AG09309 (cell line): Measurements from ENCODE around the gene PPP2R2D.
A peak's percentile ranks its signal among the peaks of the same experiment; 100 is the strongest.

Source experiments
- DNase-seq: peaks from one replicate; pipeline ENCODE4 v3.0.0-alpha.2; 2010; ENCODE audit warnings: low read depth
- H3K4me3 ChIP-seq: 2 replicates; pipeline ENCODE4 v1.5.1; 2011; ENCODE audit warnings: mild to moderate bottlenecking, low read depth, low read length, moderate library complexity; ENCODE audit not compliant: control insufficient read depth
- CTCF ChIP-seq: IDR thresholded peaks from 2 replicates; pipeline ENCODE4 v1.5.1; 2011; ENCODE audit warnings: mild to moderate bottlenecking, low read depth, low read length, inconsistent platforms; ENCODE audit not compliant: insufficient read depth, control insufficient read depth; ENCODE audit errors: missing control alignments

Gene PPP2R2D

DNA sequence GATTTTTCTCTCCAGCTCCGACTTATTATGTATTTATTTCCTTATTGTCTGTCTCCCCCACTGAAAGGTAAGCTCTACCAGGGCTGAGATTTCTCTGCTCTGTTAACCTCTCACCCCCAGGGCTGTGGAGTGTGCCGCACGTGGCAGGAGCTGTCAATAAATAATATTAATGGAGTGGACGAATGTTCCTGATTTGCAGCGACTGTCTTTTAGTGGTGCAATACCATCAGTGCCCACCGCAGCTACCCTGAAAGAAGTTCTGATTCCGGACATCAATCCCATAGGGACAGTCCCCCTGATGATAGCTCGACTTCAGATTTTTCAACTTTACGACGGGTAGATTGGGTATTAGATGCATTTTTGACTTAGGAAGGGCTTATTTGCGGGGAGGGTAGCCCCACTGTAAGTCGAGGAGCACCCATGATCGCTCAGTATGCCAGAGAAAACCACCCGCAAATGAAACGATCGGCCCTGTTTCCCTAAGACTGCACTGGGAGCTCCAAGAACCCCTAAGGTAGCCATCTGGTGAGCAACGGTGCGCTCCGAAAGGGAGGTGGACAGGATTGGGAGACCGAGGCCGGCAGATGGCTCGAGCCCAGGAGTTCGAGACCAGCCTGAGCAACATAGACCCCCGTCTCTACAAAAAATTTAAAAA is 986 bp upstream of the PPP2R2D start:
- peak; percentile 4 for TF ChIP-seq CTCF
- DNase-seq = no peak
- H3K4me3 ChIP-seq = peak overlapping the region; percentile 67

DNA sequence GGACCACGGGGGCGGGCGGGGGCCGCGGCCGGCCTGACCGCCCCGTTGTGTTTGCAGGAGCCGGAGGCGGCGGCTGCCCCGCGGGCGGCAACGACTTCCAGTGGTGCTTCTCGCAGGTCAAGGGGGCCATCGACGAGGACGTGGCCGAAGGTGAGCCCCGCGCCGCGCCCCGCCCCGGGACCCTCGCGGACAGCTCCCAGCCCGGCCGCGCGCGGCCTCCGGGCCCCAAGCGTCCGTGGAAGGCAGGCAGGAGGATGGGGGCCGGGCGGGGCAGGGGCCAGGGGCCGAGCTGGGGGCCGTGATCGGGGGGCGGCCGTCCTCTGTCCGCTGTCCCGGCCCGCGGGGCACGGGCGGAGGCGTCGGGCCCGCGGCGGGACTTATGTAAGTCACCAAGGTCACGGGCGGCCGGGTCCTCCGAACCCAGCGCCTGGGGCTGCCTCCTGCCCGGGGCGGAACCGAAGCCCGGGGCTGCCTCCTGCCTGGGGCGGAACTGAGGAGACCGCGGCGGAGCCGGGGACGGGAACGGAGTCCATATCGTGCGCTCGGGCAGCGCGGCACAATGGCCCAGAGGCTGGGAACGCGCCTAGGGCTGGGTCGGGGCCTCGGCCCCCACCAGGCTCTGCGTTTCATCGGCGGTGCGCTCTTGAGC is 497 bp downstream of the PPP2R2D start:
- no peak for DNase-seq
- H3K4me3 ChIP-seq = peak overlapping the region; percentile 73
- no peak for TF ChIP-seq CTCF

DNA sequence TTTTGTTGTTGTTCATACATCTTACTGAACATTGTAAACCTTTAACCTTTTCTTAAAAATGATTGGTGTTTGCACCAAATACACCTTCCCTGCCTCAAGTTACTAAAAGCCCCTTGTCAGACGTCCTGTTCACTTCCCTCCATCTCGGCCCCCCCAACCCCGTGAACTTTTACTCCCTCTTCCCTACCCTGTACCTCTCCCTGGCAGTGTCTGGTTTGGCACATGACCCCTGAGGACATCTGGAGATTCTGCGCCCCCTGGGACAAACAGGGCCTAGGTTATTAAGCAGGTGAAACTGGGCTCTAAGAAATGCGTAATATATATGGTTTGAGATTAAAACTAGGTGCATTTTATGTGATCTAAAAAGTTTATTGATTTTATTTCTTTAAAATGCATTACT is 1.4 kb downstream of the PPP2R2D start:
- no peak for DNase-seq
- no peak for TF ChIP-seq CTCF
- peak overlapping the region; percentile 73 for H3K4me3 ChIP-seq

DNA sequence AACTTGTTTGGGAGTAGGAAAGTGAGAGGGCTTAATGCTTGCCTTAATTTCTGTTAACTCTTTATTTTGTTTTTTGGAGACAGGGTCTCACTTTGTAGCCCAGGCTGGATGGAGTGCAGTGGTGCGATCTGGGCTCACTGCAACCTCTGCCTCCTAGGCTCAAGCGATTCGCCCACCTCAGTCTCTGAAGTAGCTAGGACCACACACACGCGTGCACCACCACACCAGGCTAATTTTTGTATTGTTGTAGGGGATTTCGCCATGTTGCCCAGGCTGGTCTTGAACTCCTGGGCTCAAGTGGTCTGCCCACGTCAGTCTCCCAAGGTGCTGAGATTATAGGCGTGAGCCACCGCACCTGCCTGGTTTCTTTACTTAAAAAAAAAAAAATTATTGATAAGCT is 1.9 kb downstream of the PPP2R2D start:
- no peak for DNase-seq
- H3K4me3 ChIP-seq = no peak overlapping the region
- no peak for TF ChIP-seq CTCF

- TF ChIP-seq CTCF = no peak
- no peak overlapping the region for H3K4me3 ChIP-seq
- no peak for DNase-seq
Measured at GRCh38 chr10:131905267-131905571, 4.4 kb downstream of the PPP2R2D start.

- DNase-seq = no peak
- no peak overlapping the region for H3K4me3 ChIP-seq
- no peak for TF ChIP-seq CTCF
Measured at GRCh38 chr10:131905603-131906268, 4.9 kb downstream of the PPP2R2D start.
